ENCODE data around the gene TEDDM1.
"Not testable (repeated sequence)": the region's sequence is repeated elsewhere in the genome, so short reads cannot be mapped to it uniquely, and the experiment has no call there.

TEDDM1 gene
- 0 to 0.09 (median 0) reads per million in 3 donors for total RNA-seq

- DNase-seq: no peak
- Histone ChIP-seq H3K9me3 (ENCODE audit: control insufficient read depth, low read length) (no peaks in the 10 kb centered on the region), H3K27me3 (replicated peaks; ENCODE audit: control insufficient read depth, insufficient read depth, low read length, poor library complexity, severe bottlenecking) (no peaks in the 10 kb centered on the region), H3K36me3 (ENCODE audit: control insufficient read depth, insufficient read depth, low read length) (no peaks in the 10 kb centered on the region), H3K4me3 (ENCODE audit: insufficient read depth, low read depth, low read length, poor library complexity, severe bottlenecking) (no peak within 1 kb of the TSS), H3K27ac (ENCODE audit: insufficient read depth, low read length, poor library complexity, severe bottlenecking) (no peak within 1 kb of the TSS), H3K4me1 (ENCODE audit: control insufficient read depth, insufficient read depth, low read length, poor library complexity, severe bottlenecking) (peaks cover 3% of the 10 kb centered on the region)
Measured at GRCh38 chr1:182400567-182400966, at the start of gene TEDDM1. Gene TEDDM1, minus strand, starts transcription at chr1:182400667. Its CDS starts 182 bp downstream, at chr1:182400485.

- no peak for DNase-seq
- Histone ChIP-seq H3K27me3 (replicated peaks; ENCODE audit: control insufficient read depth, insufficient read depth, low read length, poor library complexity, severe bottlenecking) (no peaks in the 10 kb centered on the region), H3K27ac (ENCODE audit: insufficient read depth, low read length, poor library complexity, severe bottlenecking) (no peak within 1 kb of the TSS), H3K4me1 (ENCODE audit: control insufficient read depth, insufficient read depth, low read length, poor library complexity, severe bottlenecking) (no peaks in the 10 kb centered on the region), H3K9me3 (ENCODE audit: control insufficient read depth, low read length) (no peaks in the 10 kb centered on the region), H3K36me3 (ENCODE audit: control insufficient read depth, insufficient read depth, low read length) (no peaks in the 10 kb centered on the region), H3K4me3 (ENCODE audit: insufficient read depth, low read depth, low read length, poor library complexity, severe bottlenecking) (no peak within 1 kb of the TSS)
Measured at GRCh38 chr1:182450087-182450486, 49.6 kb upstream of the TEDDM1 start, which contains the start of gene RGSL1. Gene RGSL1, plus strand, starts transcription at chr1:182450146. Its CDS starts 20 bp downstream, at chr1:182450166.

GRCh38 chr1:182447660-182448059, 47.2 kb upstream of the TEDDM1 start:
- H3K4me3 ChIP-seq (ENCODE audit: insufficient read depth, low read depth, low read length, poor library complexity, severe bottlenecking): no peak overlapping the region
- H3K36me3 ChIP-seq (ENCODE audit: control insufficient read depth, insufficient read depth, low read length): no peaks in the 10 kb centered on the region
- H3K27ac ChIP-seq (ENCODE audit: insufficient read depth, low read length, poor library complexity, severe bottlenecking): no peak overlapping the region
- no peak for DNase-seq
- H3K4me1 ChIP-seq (ENCODE audit: control insufficient read depth, insufficient read depth, low read length, poor library complexity, severe bottlenecking): no peaks in the 10 kb centered on the region
- no peaks in the 10 kb centered on the region for H3K9me3 ChIP-seq (ENCODE audit: control insufficient read depth, low read length)
- no peaks in the 10 kb centered on the region for H3K27me3 ChIP-seq (replicated peaks; ENCODE audit: control insufficient read depth, insufficient read depth, low read length, poor library complexity, severe bottlenecking)

GRCh38 chr1:182447124-182447523, 46.7 kb upstream of the TEDDM1 start:
- not testable (repeated sequence) for H3K27ac ChIP-seq (ENCODE audit: insufficient read depth, low read length, poor library complexity, severe bottlenecking); H3K36me3 ChIP-seq (ENCODE audit: control insufficient read depth, insufficient read depth, low read length); DNase-seq; H3K4me1 ChIP-seq (ENCODE audit: control insufficient read depth, insufficient read depth, low read length, poor library complexity, severe bottlenecking); H3K27me3 ChIP-seq (replicated peaks; ENCODE audit: control insufficient read depth, insufficient read depth, low read length, poor library complexity, severe bottlenecking); H3K4me3 ChIP-seq (ENCODE audit: insufficient read depth, low read depth, low read length, poor library complexity, severe bottlenecking); H3K9me3 ChIP-seq (ENCODE audit: control insufficient read depth, low read length)

- H3K9me3 ChIP-seq (ENCODE audit: control insufficient read depth, low read length): no peaks in the 10 kb centered on the region
- H3K27me3 ChIP-seq (replicated peaks; ENCODE audit: control insufficient read depth, insufficient read depth, low read length, poor library complexity, severe bottlenecking): no peaks in the 10 kb centered on the region
- no peak overlapping the region for H3K27ac ChIP-seq (ENCODE audit: insufficient read depth, low read length, poor library complexity, severe bottlenecking)
- H3K4me1 ChIP-seq (ENCODE audit: control insufficient read depth, insufficient read depth, low read length, poor library complexity, severe bottlenecking): no peaks in the 10 kb centered on the region
- no peak overlapping the region for H3K4me3 ChIP-seq (ENCODE audit: insufficient read depth, low read depth, low read length, poor library complexity, severe bottlenecking)
- no peaks in the 10 kb centered on the region for H3K36me3 ChIP-seq (ENCODE audit: control insufficient read depth, insufficient read depth, low read length)
- no peak for DNase-seq
Measured at GRCh38 chr1:182446033-182446669, 45.7 kb upstream of the TEDDM1 start.

GRCh38 chr1:182444497-182444896, 44.0 kb upstream of the TEDDM1 start:
- no peak for DNase-seq

GRCh38 chr1:182442333-182442732, 41.9 kb upstream of the TEDDM1 start:
- H3K27ac ChIP-seq (ENCODE audit: insufficient read depth, low read length, poor library complexity, severe bottlenecking): no peak overlapping the region
- no peaks in the 10 kb centered on the region for H3K36me3 ChIP-seq (ENCODE audit: control insufficient read depth, insufficient read depth, low read length)

More at GRCh38 chr1:182444497-182444896, 44.0 kb upstream of the TEDDM1 start:
- Histone ChIP-seq H3K4me3 (ENCODE audit: insufficient read depth, low read depth, low read length, poor library complexity, severe bottlenecking) (no peak overlapping the region), H3K9me3 (ENCODE audit: control insufficient read depth, low read length) (no peaks in the 10 kb centered on the region), H3K27me3 (replicated peaks; ENCODE audit: control insufficient read depth, insufficient read depth, low read length, poor library complexity, severe bottlenecking) (no peaks in the 10 kb centered on the region), H3K27ac (ENCODE audit: insufficient read depth, low read length, poor library complexity, severe bottlenecking) (no peak overlapping the region), H3K4me1 (ENCODE audit: control insufficient read depth, insufficient read depth, low read length, poor library complexity, severe bottlenecking) (no peaks in the 10 kb centered on the region), H3K36me3 (ENCODE audit: control insufficient read depth, insufficient read depth, low read length) (no peaks in the 10 kb centered on the region)

GRCh38 chr1:182441719-182442118, 41.3 kb upstream of the TEDDM1 start:
- no peak overlapping the region for H3K4me3 ChIP-seq (ENCODE audit: insufficient read depth, low read depth, low read length, poor library complexity, severe bottlenecking)
- no peaks in the 10 kb centered on the region for H3K27me3 ChIP-seq (replicated peaks; ENCODE audit: control insufficient read depth, insufficient read depth, low read length, poor library complexity, severe bottlenecking)
- H3K36me3 ChIP-seq (ENCODE audit: control insufficient read depth, insufficient read depth, low read length): no peaks in the 10 kb centered on the region
- no peak for DNase-seq
- no peaks in the 10 kb centered on the region for H3K4me1 ChIP-seq (ENCODE audit: control insufficient read depth, insufficient read depth, low read length, poor library complexity, severe bottlenecking)
- H3K27ac ChIP-seq (ENCODE audit: insufficient read depth, low read length, poor library complexity, severe bottlenecking): no peak overlapping the region
- H3K9me3 ChIP-seq (ENCODE audit: control insufficient read depth, low read length): no peaks in the 10 kb centered on the region

More at GRCh38 chr1:182442333-182442732, 41.9 kb upstream of the TEDDM1 start:
- H3K4me1 ChIP-seq (ENCODE audit: control insufficient read depth, insufficient read depth, low read length, poor library complexity, severe bottlenecking): no peaks in the 10 kb centered on the region
- H3K27me3 ChIP-seq (replicated peaks; ENCODE audit: control insufficient read depth, insufficient read depth, low read length, poor library complexity, severe bottlenecking): no peaks in the 10 kb centered on the region
- DNase-seq: no peak
- no peak overlapping the region for H3K4me3 ChIP-seq (ENCODE audit: insufficient read depth, low read depth, low read length, poor library complexity, severe bottlenecking)
- no peaks in the 10 kb centered on the region for H3K9me3 ChIP-seq (ENCODE audit: control insufficient read depth, low read length)

- Histone ChIP-seq H3K27ac (ENCODE audit: insufficient read depth, low read length, poor library complexity, severe bottlenecking) (no peak overlapping the region), H3K4me3 (ENCODE audit: insufficient read depth, low read depth, low read length, poor library complexity, severe bottlenecking) (no peak overlapping the region), H3K27me3 (replicated peaks; ENCODE audit: control insufficient read depth, insufficient read depth, low read length, poor library complexity, severe bottlenecking) (no peaks in the 10 kb centered on the region), H3K9me3 (ENCODE audit: control insufficient read depth, low read length) (no peaks in the 10 kb centered on the region), H3K36me3 (ENCODE audit: control insufficient read depth, insufficient read depth, low read length) (no peaks in the 10 kb centered on the region), H3K4me1 (ENCODE audit: control insufficient read depth, insufficient read depth, low read length, poor library complexity, severe bottlenecking) (no peaks in the 10 kb centered on the region)
- DNase-seq: no peak
Measured at GRCh38 chr1:182438326-182438725, 37.9 kb upstream of the TEDDM1 start.

GRCh38 chr1:182433580-182433979, 33.1 kb upstream of the TEDDM1 start:
- Histone ChIP-seq H3K36me3 (ENCODE audit: control insufficient read depth, insufficient read depth, low read length) (no peaks in the 10 kb centered on the region), H3K4me3 (ENCODE audit: insufficient read depth, low read depth, low read length, poor library complexity, severe bottlenecking) (no peak overlapping the region), H3K4me1 (ENCODE audit: control insufficient read depth, insufficient read depth, low read length, poor library complexity, severe bottlenecking) (peaks cover 10% of the 10 kb centered on the region), H3K9me3 (ENCODE audit: control insufficient read depth, low read length) (no peaks in the 10 kb centered on the region), H3K27me3 (replicated peaks; ENCODE audit: control insufficient read depth, insufficient read depth, low read length, poor library complexity, severe bottlenecking) (no peaks in the 10 kb centered on the region), H3K27ac (ENCODE audit: insufficient read depth, low read length, poor library complexity, severe bottlenecking) (no peak overlapping the region)
- DNase-seq: no peak

Measured in effector memory CD4-positive, alpha-beta T cell (primary cell).